ENCODE data around the gene FBXL13.
"Not testable (repeated sequence)": the region's sequence is repeated elsewhere in the genome, so short reads cannot be mapped to it uniquely, and the experiment has no call there.

Gene FBXL13

DNA sequence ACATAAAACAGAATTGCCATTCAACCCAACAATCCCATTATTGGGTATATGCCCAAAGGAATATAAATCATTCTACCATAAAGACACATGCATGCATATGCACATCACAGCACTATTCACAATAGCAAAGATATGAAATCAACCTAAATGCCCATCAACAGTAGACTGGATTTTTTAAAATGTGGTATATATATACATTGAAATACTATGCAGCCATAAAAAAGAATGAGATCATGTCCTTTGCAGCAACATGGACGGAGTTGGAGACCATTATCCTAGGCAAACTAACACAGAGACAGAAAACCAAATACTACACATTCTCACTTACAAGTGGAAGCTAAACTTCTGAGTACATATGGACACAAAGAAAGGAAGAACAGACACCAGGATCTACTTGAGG is 51.0 kb downstream of the FBXL13 start:
- DNase-seq (ENCODE audit: low spot score): not testable (repeated sequence)

DNA sequence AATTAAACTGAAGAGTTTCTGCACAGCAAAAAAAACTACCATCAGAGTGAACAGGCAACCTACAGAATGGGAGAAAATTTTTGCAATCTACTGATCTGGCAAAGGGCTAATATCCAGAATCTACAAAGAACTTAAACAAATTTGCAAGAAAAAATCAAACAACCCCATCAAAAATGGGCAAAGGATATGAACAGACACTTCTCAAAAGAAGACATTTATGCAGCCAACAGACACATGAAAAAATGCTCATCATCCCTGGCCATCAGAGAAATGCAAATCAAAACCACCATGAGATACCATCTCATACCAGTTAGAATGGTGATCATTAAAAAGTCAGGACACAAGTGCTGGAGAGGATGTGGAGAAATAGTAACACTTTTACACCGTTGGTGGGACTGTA is 53.1 kb downstream of the FBXL13 start:
- not testable (repeated sequence) for DNase-seq (ENCODE audit: low spot score)

- not testable (repeated sequence) for DNase-seq (ENCODE audit: low spot score)
Observed at GRCh38 chr7:103020876-103021275, 53.7 kb downstream of the FBXL13 start.

GRCh38 chr7:103018295-103018694 is 56.3 kb downstream of the FBXL13 start:
- DNase-seq (ENCODE audit: low spot score): not testable (repeated sequence)

DNA sequence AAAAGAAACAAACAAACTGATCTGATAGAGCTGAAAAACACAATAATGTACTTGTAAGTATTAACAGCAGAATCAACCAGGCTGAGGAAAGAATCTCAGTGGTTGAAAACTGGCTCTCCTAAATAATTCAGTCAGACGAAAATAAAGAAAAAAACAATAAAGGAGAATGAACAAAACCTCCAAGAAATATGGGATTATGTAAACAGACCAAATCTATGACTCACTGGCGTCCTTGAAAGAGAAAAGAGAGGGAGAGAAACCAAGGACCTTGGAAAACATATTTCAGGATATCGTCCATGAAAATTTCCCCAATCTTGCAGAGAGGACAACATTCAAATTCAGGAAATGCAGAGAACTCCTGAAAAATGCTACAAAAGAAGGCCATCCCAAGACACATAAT is 62.9 kb downstream of the FBXL13 start:
- no peak for DNase-seq (ENCODE audit: low spot score)

GRCh38 chr7:103010211-103010610 is 64.4 kb downstream of the FBXL13 start:
- no peak for DNase-seq (ENCODE audit: low spot score)

- DNase-seq (ENCODE audit: low spot score): no peak
Observed at GRCh38 chr7:103009466-103010185, 65.0 kb downstream of the FBXL13 start.

DNA sequence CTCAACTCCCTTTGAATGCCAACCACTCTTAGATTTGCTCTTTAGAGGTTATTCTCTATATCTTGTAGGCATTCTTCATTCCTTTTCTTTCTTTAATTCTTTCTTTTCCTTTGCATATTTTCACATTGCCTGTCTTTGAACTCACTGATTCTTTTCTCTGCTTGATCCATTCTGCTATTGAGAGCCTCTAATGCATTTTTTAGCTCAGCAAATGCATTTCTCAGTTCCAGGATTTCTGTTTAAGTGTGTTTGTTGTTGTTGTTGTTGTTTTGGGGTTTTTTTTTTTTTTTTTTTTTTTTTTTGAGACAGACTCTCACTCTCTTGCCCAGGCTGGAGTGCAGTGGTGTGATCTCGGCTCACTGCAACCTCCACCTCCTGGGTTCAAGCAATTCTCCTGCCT is 71.6 kb downstream of the FBXL13 start:
- DNase-seq (ENCODE audit: low spot score): no peak

DNA sequence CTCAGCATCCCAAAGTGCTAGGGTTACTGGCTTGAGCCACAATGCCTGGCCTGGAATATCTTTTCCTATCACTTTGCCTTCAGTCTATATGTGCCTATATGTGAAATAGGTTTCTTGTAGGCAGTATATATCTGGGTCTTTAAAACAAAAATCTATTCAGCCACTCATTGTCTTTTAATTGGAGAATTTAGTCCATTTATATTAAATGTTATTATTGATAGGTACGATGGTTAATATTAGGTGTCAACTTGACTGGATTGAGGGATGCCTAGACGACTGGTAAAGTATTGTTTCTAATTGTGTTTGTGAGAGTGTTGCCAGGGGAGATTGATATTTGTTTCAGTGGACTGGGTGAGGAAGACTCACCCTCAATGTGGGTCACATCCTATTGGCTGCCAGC is 73.4 kb downstream of the FBXL13 start:
- no peak for DNase-seq (ENCODE audit: low spot score)

DNA sequence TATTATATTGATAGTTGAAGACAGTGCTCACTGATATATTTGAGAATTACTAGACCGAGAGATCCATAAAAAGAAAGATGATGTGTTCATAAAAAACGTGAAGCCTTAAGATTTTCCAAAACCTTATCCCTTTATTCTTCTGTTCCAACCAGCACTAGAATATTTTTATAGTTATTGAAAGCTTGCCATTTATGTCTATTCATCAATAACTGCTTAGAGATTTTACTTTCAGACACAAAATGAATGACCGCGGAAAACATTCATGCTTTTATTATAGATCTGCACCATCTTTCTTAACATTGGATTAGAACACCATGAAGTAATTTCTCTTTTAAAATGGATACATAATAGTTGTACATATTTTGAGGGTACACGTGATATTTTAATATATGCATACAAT is 77.6 kb downstream of the FBXL13 start:
- DNase-seq (ENCODE audit: low spot score): no peak

GRCh38 chr7:102995609-102996008 is 79.0 kb downstream of the FBXL13 start:
- DNase-seq (ENCODE audit: low spot score): not testable (repeated sequence)

DNA sequence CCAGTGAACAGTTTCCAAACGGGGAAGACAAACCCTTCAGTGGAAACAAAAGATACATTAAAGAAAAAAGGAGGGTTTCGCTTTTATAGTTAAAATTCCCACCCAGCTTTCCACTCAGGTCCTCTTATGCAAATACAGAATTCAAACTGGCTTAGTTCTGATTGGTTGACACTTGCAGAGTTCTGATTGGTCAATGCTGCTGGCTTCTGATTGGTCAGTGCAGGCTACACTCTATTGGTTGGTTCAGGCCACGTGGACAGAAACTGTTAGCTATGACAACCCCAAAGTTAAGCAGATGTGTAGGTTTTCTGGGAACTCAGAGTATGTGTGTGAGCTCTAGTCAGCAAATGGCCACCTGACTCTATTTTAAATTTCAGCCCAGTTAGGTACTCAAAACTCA is 80.0 kb downstream of the FBXL13 start:
- DNase-seq (ENCODE audit: low spot score): no peak

DNA sequence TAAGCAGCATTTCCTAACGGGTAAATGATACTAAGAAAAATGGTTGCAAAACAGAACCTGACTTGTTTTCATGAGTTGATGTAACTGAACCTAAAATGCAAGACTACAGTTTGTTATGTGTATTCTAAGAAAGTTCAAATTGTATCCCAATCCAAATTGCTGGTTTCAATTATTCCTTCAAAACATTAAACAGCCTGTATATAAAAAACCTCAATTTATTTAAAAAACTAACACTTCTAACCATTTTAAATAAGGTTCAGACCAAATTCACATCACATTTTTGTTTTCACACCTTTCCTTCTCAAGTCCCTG is 80.9 kb downstream of the FBXL13 start:
- no peak for DNase-seq (ENCODE audit: low spot score)

GRCh38 chr7:102992938-102993717 is 81.5 kb downstream of the FBXL13 start:
- DNase-seq (ENCODE audit: low spot score): no peak

DNA sequence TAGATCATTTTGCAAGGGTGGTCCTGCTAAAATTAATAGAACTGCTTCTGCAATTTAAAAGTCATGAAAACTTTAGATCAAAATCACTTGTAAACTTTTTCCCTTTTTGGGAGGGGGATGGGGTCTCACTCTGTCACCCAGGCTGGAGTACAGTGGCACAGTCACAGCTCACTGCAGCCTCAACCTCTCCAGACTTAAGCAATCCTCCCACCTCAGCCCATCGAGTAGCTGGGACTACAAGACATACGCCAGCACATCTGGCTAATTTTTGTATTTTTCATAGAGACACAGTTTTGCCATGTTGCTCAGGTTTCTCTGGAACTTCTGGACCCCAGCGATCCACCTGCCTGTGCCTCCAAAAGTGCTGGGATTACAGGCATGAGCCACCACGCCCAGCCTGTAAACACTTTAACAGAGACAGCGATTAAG is 82.1 kb downstream of the FBXL13 start:
- no peak for DNase-seq (ENCODE audit: low spot score)

DNA sequence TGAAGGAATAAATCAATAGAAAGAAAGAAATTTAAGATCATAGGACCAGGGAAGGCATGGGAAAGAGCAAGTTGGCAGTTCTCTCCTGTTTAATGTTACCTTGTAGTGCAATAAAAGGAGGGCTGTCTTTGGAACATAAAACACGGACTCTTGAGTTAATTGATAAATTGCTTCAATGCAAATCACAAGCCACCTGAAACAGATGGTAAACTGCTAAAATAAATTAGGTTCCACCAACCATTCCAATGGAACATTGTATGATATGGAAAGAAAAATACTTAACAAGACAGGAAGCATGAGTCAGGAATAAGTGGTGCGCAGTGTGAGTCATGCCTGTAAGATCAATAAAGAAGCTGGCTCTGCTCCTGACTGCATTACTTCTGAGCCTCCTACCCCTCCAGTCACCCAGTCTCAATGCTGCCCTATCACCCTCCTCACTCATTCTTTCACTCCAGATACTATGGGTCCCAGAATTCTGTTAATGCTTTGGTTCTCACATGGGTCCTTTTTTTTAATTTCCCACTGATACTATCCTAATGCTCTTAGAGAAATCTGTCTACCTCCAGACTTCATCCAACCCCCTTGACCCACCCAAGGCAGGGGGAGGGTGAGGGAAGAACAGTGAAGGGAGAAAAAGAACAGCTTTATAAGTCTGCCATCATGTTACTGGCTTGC is 82.9 kb downstream of the FBXL13 start:
- DNase-seq (ENCODE audit: low spot score): no peak

DNA sequence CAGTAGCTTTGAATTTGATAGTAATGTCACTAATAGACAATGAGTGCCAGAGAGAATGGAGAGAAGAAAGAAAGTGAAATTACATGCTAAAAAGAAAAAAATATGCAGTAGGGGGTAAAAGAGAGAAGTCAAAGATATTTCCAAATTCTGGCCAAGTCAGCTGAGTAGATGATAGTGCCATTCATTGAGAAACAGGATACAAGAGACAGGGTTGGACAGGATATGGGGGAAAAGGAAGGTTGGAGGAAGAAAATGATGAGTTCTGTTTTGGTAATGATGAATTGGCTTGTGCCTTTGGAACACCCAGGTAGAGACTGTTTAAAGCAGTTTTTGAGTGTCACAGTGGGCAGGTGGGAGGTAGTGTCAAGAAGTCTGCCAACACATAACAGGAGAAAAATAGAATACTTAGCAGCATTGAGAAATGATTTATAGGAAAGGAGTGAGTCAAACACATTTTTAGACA is 83.5 kb downstream of the FBXL13 start:
- DNase-seq (ENCODE audit: low spot score): no peak

DNA sequence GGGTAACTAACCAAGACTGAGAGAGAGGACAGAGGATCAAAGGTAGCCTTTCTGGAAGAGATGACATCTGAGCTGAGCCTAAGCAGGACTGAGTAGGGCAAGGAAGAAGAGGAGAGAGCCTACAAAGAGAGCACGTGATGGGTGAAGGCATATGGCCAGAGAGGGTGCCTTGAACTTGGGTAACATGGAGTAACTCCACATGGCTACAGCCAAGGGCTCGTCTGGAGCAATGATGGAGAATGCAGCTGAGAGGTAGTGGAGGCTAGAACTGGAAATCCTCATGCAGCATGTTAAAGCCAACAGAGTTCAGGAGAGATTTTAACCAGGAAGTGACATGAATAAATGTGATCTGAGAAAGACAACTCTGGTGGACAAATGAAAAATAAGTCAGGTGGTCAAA is 84.0 kb downstream of the FBXL13 start:
- DNase-seq (ENCODE audit: low spot score): no peak

- no peak for DNase-seq (ENCODE audit: low spot score)
Observed at GRCh38 chr7:102988631-102989560, 85.7 kb downstream of the FBXL13 start.

- DNase-seq (ENCODE audit: low spot score): no peak
Observed at GRCh38 chr7:102988088-102988487, 86.5 kb downstream of the FBXL13 start.

- DNase-seq (ENCODE audit: low spot score): no peak
Observed at GRCh38 chr7:102985176-102985783, 89.3 kb downstream of the FBXL13 start.
